HCT116 (cell line): Measurements from ENCODE around the gene PRC1. TPM values are rescaled to one million over a fixed set of nuclear protein-coding genes. Genes with fewer than 3 reads are reported as not detected.

Source experiments
- ATAC-seq: fragments of 200-7000 bp; cut with Tn5 transposase; 2 replicates; pipeline ENCODE4 v1.9.1; 2020; ENCODE audit warnings: mild to moderate bottlenecking, moderate library complexity
- BruUV-seq: library from RNA; stranded (reverse); fragments of 400-500 nt; replicated peaks from 2 replicates; lab custom pipeline; 2021; lab: Mats Ljungman, UMichigan
- CTCF ChIA-PET: fragments of 300-600 bp; sonication (Branson Sonifier 250); formaldehyde crosslinking; loops from one replicate; lab custom pipeline; 2021; ENCODE audit warnings: antibody characterized with exemption; lab: Charles Lee
- POLR2A ChIA-PET: fragments of 300-600, 350-600 bp; sonication (Branson Sonifier 250); formaldehyde crosslinking; loops from one replicate; lab custom pipeline; 2021; ENCODE audit warnings: antibody characterized with exemption; lab: Charles Lee
- RAD21 ChIA-PET, 2 experiments: fragments of 300-600 bp; sonication (Branson Sonifier 250); formaldehyde crosslinking; loops; one replicate each; lab custom pipeline; 2023; ENCODE audit warnings: low total read pairs in 2 of 2; ENCODE audit not compliant: uncharacterized antibody in 2 of 2, unreplicated experiment in 2 of 2, low non-redundant PET in 1 of 2; lab: Charles Lee
- DNase-seq: peaks from one replicate; pipeline ENCODE4 v3.0.0-alpha.2; 2010; ENCODE audit warnings: low read depth, low spot score
- H2AFZ ChIP-seq: fragments of 200-600 bp; shearing (Covaris generic), sonication (generic); 2 replicates; pipeline ENCODE4 v1.6.1; 2017; ENCODE audit warnings: low read depth, mixed run types, mixed read lengths, antibody characterized with exemption, low read length; ENCODE audit not compliant: poor library complexity, severe bottlenecking
- H3K27ac ChIP-seq: 2 replicates; pipeline ENCODE4 v1.5.1; 2012; ENCODE audit warnings: low read depth, low read length
- H3K27me3 ChIP-seq: fragments of 200-600 bp; sonication (generic); 2 replicates; pipeline ENCODE4 v1.6.1; 2016; ENCODE audit warnings: mixed run types, low read length, mixed read lengths; ENCODE audit not compliant: insufficient read depth
- H3K36me3 ChIP-seq, 2 experiments: fragments of 200-500 bp in 1 of 2; fragments of 200-600 bp in 1 of 2; sonication (Bioruptor generic) in 1 of 2; sonication (generic) in 1 of 2; 2 replicates each; pipeline versions ENCODE4 v1.5.1 to v1.6.1; 2014 to 2016; ENCODE audit warnings: low read length in 2 of 2, inconsistent platforms in 1 of 2, mixed read lengths in 1 of 2, mixed run types in 1 of 2; ENCODE audit not compliant: insufficient read depth in 2 of 2, control insufficient read depth in 1 of 2
- H3K4me1 ChIP-seq, 2 experiments: fragments of 200-600 bp in 1 of 2; sonication (generic) in 1 of 2; 2 replicates each; pipeline versions ENCODE4 v1.5.1 to v1.6.1; 2012 to 2017; ENCODE audit warnings: low read length in 2 of 2, inconsistent platforms in 1 of 2, mild to moderate bottlenecking in 1 of 2, mixed read lengths in 1 of 2, mixed run types in 1 of 2, moderate library complexity in 1 of 2; ENCODE audit not compliant: insufficient read depth in 2 of 2, control insufficient read depth in 1 of 2
- H3K4me2 ChIP-seq: fragments of 200-600 bp; sonication (generic); 2 replicates; pipeline ENCODE4 v1.6.1; 2017; ENCODE audit warnings: mixed run types, low read length, mixed read lengths
- H3K4me3 ChIP-seq, 2 experiments: fragments of 200-600 bp in 1 of 2; sonication (generic) in 1 of 2; replicated peaks in 1 of 2; 2 replicates each; pipeline ENCODE4 v1.5.1; 2011 to 2016; ENCODE audit warnings: low read length in 2 of 2, control low read depth in 1 of 2, low read depth in 1 of 2, mild to moderate bottlenecking in 1 of 2, mixed read lengths in 1 of 2, mixed run types in 1 of 2
- H3K79me2 ChIP-seq: fragments of 200-600 bp; sonication (generic); 2 replicates; pipeline ENCODE4 v1.6.1; 2017; ENCODE audit warnings: mild to moderate bottlenecking, mixed run types, low read length, moderate library complexity, mixed read lengths; ENCODE audit not compliant: insufficient read depth
- H3K9ac ChIP-seq: fragments of 200-600 bp; sonication (generic); 2 replicates; pipeline ENCODE4 v1.6.1; 2016; ENCODE audit warnings: low read length, mixed read lengths
- H3K9me2 ChIP-seq: fragments of 200-600 bp; sonication (generic), shearing (Covaris generic); 2 replicates; pipeline ENCODE4 v1.6.1; 2017; ENCODE audit warnings: mixed run types, mild to moderate bottlenecking, moderate library complexity; ENCODE audit not compliant: insufficient read depth
- H3K9me3 ChIP-seq, 2 experiments: fragments of 200-500 bp in 1 of 2; fragments of 200-600 bp in 1 of 2; sonication (Bioruptor generic) in 1 of 2; sonication (generic) in 1 of 2; 2 replicates each; pipeline ENCODE4 v1.6.1; 2014 to 2017; ENCODE audit warnings: low read length in 2 of 2, mixed read lengths in 2 of 2, inconsistent platforms in 1 of 2, low read depth in 1 of 2, mild to moderate bottlenecking in 1 of 2, mixed run types in 1 of 2, moderate library complexity in 1 of 2; ENCODE audit not compliant: control insufficient read depth in 1 of 2, insufficient read depth in 1 of 2
- H4K20me1 ChIP-seq: fragments of 200-600 bp; sonication (generic), shearing (Covaris generic); 2 replicates; pipeline ENCODE4 v1.6.1; 2017; ENCODE audit warnings: mixed run types, mild to moderate bottlenecking, moderate library complexity; ENCODE audit not compliant: insufficient read depth
- ELF1 ChIP-seq: IDR thresholded peaks from 2 replicates; pipeline ENCODE4 v1.6.1; 2012; ENCODE audit warnings: low read depth, borderline replicate concordance
- FOSL1 ChIP-seq: IDR thresholded peaks from 2 replicates; pipeline ENCODE4 v1.6.1; 2012; ENCODE audit warnings: low read depth
- POLR2AphosphoS5 ChIP-seq: IDR thresholded peaks from 2 replicates; pipeline ENCODE4 v1.6.1; 2011; ENCODE audit warnings: mild to moderate bottlenecking, low read depth, low read length, moderate library complexity
- RAD21 ChIP-seq: IDR thresholded peaks from 2 replicates; pipeline ENCODE4 v1.6.1; 2012; ENCODE audit warnings: low read depth, mild to moderate bottlenecking
- SP1 ChIP-seq: IDR thresholded peaks from 2 replicates; pipeline ENCODE4 v1.6.1; 2012; ENCODE audit warnings: low read depth
- SRF ChIP-seq: IDR thresholded peaks from 2 replicates; pipeline ENCODE4 v1.6.1; 2012; ENCODE audit warnings: low read depth
- YY1 ChIP-seq: IDR thresholded peaks from 2 replicates; pipeline ENCODE4 v1.6.1; 2011; ENCODE audit warnings: low read length, low read depth, moderate library complexity, mild to moderate bottlenecking; ENCODE audit not compliant: insufficient replicate concordance; ENCODE audit errors: extremely low read depth
- ZBTB33 ChIP-seq: IDR thresholded peaks from 2 replicates; pipeline ENCODE4 v1.6.1; 2011; ENCODE audit warnings: mild to moderate bottlenecking, low read length, moderate library complexity; ENCODE audit not compliant: insufficient replicate concordance; ENCODE audit errors: extremely low read depth
- ZFX ChIP-seq: fragments of 450-650 bp; IDR thresholded peaks from 2 replicates; pipeline ENCODE4 v1.6.1; 2017
- ZNF274 ChIP-seq: fragments of 200-500 bp; sonication (Bioruptor generic); IDR thresholded peaks from 2 replicates; pipeline ENCODE4 v1.6.1; 2014; ENCODE audit warnings: mild to moderate bottlenecking, low read depth, low read length, inconsistent platforms
- intact Hi-C: fragments of 100-400 bp; cut with micrococcal nuclease; formaldehyde crosslinking; loops from 2 replicates; pipeline ENCODE4 v1.10.0; 2022
- total RNA-seq: library from RNA; stranded (reverse); gene quantifications from one replicate; pipeline ENCODE4 v1.2.1, GENCODE V29; 2021; ENCODE audit not compliant: unreplicated experiment
- TF ChIP-seq, protein P1 (sequence below), 3 experiments: fragments of 200-600 bp in 1 of 3; sonication (generic) in 1 of 3; IDR thresholded peaks in 2 of 3; conservative IDR thresholded peaks in 1 of 3; 2 replicates each; pipeline ENCODE4 v1.5.1; 2012 to 2017; ENCODE audit warnings: low read depth in 2 of 3, low read length in 2 of 3, antibody characterized with exemption in 1 of 3, borderline replicate concordance in 1 of 3, control low read depth in 1 of 3, mild to moderate bottlenecking in 1 of 3, mixed read lengths in 1 of 3, mixed run types in 1 of 3, moderate library complexity in 1 of 3; ENCODE audit not compliant: insufficient read depth in 1 of 3

The PRC1 gene
- total RNA-seq, 1 experiment from 2014 or later = 186 TPM

GRCh38 chr15:90932660-90932991, 61.7 kb downstream of the PRC1 start:
- RAD21 ChIA-PET = interaction anchor here in 1 of 2 experiments (1.1 kb wide), 1 partner anchor 22 kb away, joined by 3 read pairs; the partner anchor contains the start of gene RCCD1
- Histone ChIP-seq H3K4me3 (peak overlapping the region; percentile 92 to 93), H3K79me2 (peaks cover 22% of the 10 kb centered on the region; the same call in 1 of the 2 replicates), H3K4me2 (peak overlapping the region; percentile 99), H3K9me3 (no peaks in the 10 kb centered on the region), H3K36me3 (no peaks in the 10 kb centered on the region; a peak in 1 of 4 replicates), H3K9ac (peak overlapping the region; percentile 67), H2AFZ (peak overlapping the region; percentile 63), H3K27ac (peak overlapping the region; percentile 78; the same call in 1 of the 2 replicates)
- intact Hi-C loops = loop anchor here (1.0 to 5.0 kb wide), 3 partner anchors 100 to 639 kb away; no protein-coding TSS in a partner anchor
- CTCF ChIA-PET = interaction anchor here (0.8 to 6.9 kb wide), 20 partner anchors 9 to 639 kb away, joined by 3 to 70 read pairs (median 7); partner anchors contain the start of genes MAN2A2, PRC1 and RCCD1
- BruUV-seq = no TSS peak
- no peak for DNase-seq
- no peak for TF ChIP-seq ZNF274
- no peak for TF ChIP-seq ELF1
- TF ChIP-seq, all 23 proteins: peak for 0
- Histone ChIP-seq H3K4me1 (peaks cover 20 to 53% of the 10 kb centered on the region in 2 experiments; a peak in 3 of 4 replicates), H3K9me2 (no peaks in the 10 kb centered on the region), H3K27me3 (no peaks in the 10 kb centered on the region), H4K20me1 (no peaks in the 10 kb centered on the region)
- ATAC-seq = no peak
- POLR2A ChIA-PET = interaction anchor here (0.6 to 2.4 kb wide), 6 partner anchors 22 to 577 kb away, joined by 3 to 7 read pairs (median 4); partner anchors contain the start of genes MAN2A2 and RCCD1

GRCh38 chr15:90931828-90932659, 62.3 kb downstream of the PRC1 start, which contains the start of gene HDDC3:
Gene HDDC3 (minus strand): TSS chr15:90932549. CDS start chr15:90932540, 9 bp downstream.
- RAD21 ChIA-PET = interaction anchor here in 1 of 2 experiments (1.0 to 1.6 kb wide), 4 partner anchors 23 to 340 kb away, joined by 3 to 4 read pairs (median 4); partner anchors contain the start of gene RCCD1
- ATAC-seq = peak; percentile 59
- Histone ChIP-seq H3K4me2 (peak within 1 kb of the TSS; percentile 99), H4K20me1 (no peaks in the 10 kb centered on the region), H3K27me3 (no peaks in the 10 kb centered on the region), H3K9me3 (no peaks in the 10 kb centered on the region), H3K9me2 (no peaks in the 10 kb centered on the region), H3K79me2 (peaks cover 22% of the 10 kb centered on the region; the same call in 1 of the 2 replicates), H3K27ac (peak within 1 kb of the TSS; percentile 78), H3K36me3 (no peaks in the 10 kb centered on the region; a peak in 1 of 4 replicates), H3K4me1 (peaks cover 20 to 53% of the 10 kb centered on the region in 2 experiments; a peak in 3 of 4 replicates), H2AFZ (peak within 1 kb of the TSS; percentile 79), H3K4me3 (peak within 1 kb of the TSS; percentile 92 to 93), H3K9ac (peak within 1 kb of the TSS; percentile 67)
- DNase-seq = peak; percentile 87
- POLR2A ChIA-PET = interaction anchor here (0.5 to 2.4 kb wide), 13 partner anchors 9 to 612 kb away, joined by 3 to 7 read pairs (median 3); partner anchors contain the start of genes MAN2A2, PRC1 and RCCD1
- BruUV-seq = no TSS peak
- CTCF ChIA-PET = interaction anchor here (0.5 to 6.9 kb wide), 23 partner anchors 8 to 639 kb away, joined by 3 to 70 read pairs (median 6); partner anchors contain the start of genes MAN2A2, PRC1 and RCCD1
- intact Hi-C loops = loop anchor here (1.0 to 5.0 kb wide), 4 partner anchors 100 to 639 kb away; no protein-coding TSS in a partner anchor
- TF ChIP-seq ZFX (peak; percentile 71; the same call in 1 of the 2 replicates), YY1 (peak; percentile 73), SRF (no peak), ZBTB33 (no peak), ZNF274 (no peak), ELF1 (no peak), RAD21 (no peak), FOSL1 (no peak), SP1 (no peak), POLR2AphosphoS5 (peak; percentile 86)
- TF ChIP-seq, protein P1, sequence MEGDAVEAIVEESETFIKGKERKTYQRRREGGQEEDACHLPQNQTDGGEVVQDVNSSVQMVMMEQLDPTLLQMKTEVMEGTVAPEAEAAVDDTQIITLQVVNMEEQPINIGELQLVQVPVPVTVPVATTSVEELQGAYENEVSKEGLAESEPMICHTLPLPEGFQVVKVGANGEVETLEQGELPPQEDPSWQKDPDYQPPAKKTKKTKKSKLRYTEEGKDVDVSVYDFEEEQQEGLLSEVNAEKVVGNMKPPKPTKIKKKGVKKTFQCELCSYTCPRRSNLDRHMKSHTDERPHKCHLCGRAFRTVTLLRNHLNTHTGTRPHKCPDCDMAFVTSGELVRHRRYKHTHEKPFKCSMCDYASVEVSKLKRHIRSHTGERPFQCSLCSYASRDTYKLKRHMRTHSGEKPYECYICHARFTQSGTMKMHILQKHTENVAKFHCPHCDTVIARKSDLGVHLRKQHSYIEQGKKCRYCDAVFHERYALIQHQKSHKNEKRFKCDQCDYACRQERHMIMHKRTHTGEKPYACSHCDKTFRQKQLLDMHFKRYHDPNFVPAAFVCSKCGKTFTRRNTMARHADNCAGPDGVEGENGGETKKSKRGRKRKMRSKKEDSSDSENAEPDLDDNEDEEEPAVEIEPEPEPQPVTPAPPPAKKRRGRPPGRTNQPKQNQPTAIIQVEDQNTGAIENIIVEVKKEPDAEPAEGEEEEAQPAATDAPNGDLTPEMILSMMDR (IDR thresholded peaks at IDR 0.05 in 2 of 3, conservative IDR thresholded peaks at IDR 0.05 in 1 of 3; ENCODE audit: borderline replicate concordance in 1 of 3, insufficient read depth in 1 of 3, low read depth in 2 of 3, low read length in 2 of 3) = peak in 2 of 3 experiments; percentile 84 to 92; a peak in 4 of 6 replicates
